Activated CD8-positive, alpha-beta memory T cell treated with anti-CD3 and anti-CD28 coated beads for 48 hours (primary cell): ENCODE measurements around the gene FAM117A.
"Not testable (repeated sequence)": the region's sequence is repeated elsewhere in the genome, so short reads cannot be mapped to it uniquely, and the experiment has no call there.

Source experiments
- DNase-seq, 3 experiments: peaks; one replicate each; pipeline ENCODE4 v3.0.0-alpha.2; 2020; ENCODE audit warnings: low read depth in 2 of 3, low spot score in 2 of 3

FAM117A gene

DNA sequence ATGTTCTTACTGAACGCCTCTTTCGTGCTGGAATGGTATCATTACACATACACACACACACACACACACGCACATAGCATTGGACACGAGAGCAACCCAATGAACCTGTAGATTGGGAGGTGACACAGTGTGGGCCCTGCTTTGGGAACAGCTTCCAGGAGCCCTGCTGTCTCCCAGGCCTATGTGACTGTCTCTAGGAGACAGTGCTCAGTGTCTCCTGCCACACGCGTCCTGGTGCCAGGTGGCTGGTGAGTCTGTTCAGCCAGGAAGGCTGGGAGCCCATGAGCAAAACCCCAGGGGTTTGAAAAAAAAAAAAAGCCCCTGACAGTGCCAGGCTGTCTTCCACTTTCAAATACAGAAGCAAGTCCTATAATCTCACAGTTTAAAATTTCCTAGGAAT is 83.6 kb downstream of the FAM117A start:
- no peak for DNase-seq

DNA sequence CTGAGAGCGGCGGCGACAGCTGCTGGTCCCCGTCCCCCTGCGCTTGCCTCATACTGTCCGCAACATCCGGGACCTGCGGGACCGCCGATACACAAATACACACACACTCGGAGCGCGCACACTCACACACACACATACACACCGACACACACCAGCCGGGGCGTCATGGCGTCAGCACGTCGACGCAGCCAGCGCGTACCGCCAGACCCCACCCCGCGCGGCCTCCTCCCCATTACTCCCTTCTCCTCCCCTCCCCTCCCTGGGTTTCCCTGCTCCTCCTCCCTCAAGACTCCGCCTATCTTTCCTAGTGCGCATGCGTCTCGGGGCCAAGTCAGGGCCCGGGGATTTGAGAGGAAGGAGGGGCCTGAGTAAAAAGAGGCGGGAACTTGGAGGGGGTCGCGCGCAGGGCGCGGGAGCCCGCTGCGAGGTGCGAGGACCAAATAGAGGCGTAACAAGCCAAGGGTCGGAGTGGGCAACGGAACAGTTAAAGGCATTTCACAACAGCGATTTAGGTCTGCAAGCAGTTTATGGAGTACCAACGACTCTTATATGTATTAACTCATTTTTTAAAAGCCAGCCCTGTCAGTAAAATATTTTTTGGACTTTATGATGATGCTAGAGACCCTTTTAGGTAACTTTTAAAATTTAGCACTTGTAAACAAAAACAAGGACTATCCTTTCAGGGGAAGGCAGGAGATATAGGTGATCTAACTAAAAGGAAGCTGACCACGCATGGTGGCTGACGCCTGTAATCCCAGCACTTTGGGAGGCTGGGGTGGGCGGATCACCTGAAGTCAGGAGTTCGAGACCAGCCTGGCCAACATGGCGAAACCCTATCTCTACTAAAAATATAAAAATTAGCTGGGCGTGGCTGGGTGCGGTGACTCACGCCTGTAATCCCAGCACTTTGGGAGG is 85.7 kb downstream of the FAM117A start, which contains the start of gene SPOP:
Gene SPOP, minus strand, starts transcription at position 165 of the 915 bp plus-strand sequence. CDS start 55,287 bp downstream, outside the sequence.
- DNase-seq, result peak; percentile 94 to 97 (median 95)

DNA sequence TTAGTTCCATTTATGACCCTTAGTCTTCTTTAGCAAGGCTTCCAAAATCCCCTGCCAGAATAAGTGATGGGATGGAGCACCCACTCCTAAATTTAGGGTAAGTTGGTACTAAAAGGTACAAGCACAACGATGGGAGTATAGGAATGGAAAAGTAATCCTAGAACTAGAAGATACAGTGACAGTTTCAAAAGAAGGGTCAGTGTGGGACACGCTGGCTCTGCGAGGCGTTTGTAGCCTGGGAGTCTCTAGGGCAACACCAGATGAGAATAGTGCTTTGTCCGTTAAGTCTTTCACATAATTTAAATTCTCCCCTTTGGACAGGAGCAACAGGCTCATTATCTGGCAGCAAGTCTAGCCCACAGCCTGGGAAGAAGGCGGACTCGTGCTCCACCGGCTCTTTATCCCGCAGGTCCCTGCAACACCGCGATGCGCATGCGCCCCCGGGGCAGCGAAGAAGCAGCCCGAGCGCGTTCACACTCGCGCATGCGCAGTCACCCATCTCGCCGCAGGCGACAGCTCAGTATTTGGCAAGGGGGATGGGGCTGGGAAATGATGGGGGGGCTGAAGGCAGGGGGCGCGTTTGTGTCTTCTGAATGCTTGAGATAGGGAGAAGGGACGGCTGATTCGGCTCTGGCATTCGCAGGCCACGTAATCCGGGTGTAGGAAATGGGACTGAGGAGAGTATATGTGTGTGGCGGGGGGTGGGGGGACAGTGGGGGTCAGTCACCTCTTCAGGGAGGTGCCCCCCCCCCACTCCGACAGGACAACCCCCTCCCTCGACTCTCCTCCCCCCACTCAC is 86.6 kb downstream of the FAM117A start:
- DNase-seq, result peak; percentile 92 to 97 (median 96)

DNA sequence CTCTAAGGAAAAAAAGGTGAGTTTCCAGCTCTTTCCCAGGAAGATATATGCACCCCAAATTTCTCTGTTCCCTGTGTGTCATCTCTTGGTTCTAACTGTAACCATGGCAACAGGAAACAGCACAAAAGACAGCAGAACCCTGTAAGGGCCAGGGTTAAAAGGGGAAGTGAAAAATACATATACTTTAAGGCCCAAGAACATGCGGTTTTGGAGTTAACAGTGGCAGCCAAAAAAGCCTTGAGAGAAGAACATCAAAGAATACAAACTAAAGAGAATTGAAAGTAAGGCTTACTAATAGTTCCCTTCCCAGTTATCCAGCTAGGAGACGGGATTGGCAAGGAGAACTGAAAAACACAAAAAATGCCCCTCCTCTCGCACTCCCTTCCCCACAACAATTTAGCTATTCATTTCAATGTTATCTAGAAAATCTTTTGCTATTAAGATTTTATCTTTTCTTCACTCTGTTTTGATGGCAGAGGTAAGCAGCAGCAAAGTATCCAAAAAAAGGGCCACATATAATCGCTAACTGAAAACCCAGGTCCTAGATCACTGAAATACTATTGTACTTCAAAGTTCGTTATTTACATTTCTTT is 87.6 kb downstream of the FAM117A start:
- DNase-seq, result no peak

DNA sequence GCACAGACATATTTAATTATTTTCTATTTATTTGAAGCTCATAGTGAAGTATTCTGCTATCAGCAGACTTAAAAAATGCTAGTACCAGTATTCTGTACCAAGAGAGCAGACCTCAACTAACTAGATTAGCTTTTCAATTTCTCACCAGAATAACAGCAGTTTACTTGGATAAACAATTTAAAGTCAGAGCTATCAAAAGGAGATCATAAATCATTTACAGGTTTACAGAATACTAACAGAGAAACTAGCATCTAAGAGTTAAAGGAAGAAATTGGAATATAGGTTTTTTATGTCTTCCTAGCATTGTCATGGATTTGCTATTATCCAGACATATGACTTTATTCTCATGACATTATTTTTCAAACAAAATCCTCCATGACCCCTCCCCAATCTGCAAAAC is 89.4 kb downstream of the FAM117A start:
- no peak for DNase-seq

DNA sequence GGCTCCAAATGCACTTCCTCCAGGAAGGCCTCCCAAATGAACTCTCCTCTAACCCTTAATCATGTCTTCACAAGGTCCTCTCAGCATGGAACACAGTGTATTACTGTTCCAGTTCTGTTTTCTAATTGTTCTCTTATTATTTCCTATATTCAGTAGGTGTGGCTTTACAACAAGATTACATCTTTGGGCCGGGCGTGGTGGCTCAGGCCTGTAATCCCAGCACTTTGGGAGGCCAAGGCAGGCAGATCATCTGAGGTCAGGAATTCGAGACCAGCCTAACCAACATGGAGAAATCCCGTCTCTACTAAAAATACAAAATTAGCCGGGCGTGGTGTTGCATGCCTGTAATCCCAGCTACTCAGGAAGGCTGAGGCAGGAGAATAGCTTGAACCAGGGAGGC is 90.3 kb downstream of the FAM117A start:
- not testable (repeated sequence) for DNase-seq

DNA sequence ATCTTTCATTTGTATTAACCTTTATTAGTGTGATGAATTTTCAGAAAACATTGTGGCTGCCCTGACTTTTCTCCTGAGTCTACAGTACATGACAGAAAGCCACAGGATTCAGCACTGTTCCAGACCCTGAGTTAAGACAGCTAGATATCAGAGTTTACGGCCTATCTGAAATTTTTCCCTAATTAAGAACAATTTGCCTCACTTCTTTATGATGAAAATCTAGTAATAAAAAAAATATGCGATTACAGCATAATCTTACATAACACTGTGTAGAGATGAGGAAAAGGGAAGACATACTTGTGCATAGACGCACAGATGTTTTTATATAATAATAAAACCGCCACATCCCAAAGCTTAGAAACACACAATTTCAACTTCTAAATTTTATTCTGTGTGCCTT is 93.3 kb downstream of the FAM117A start:
- DNase-seq, result no peak

DNA sequence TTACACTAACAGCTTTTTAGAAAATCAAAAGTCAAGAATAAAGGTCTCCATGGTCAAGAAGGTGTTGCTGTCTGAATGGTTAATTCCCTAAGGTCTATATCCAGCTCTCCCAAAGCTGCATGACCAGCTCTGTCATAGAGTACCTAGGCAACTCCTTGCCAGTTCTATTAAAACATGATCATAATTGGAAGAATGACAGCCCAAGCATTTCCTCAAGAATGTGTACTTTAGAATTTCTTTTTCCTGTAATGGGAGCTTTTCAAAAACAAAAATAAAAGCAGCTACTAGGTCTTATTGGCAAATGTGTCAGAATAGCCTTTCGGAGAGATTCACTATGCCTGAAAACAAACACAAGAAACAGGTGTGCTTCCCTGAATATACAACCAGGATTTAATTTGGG is 93.9 kb downstream of the FAM117A start:
- DNase-seq, result no peak

DNA sequence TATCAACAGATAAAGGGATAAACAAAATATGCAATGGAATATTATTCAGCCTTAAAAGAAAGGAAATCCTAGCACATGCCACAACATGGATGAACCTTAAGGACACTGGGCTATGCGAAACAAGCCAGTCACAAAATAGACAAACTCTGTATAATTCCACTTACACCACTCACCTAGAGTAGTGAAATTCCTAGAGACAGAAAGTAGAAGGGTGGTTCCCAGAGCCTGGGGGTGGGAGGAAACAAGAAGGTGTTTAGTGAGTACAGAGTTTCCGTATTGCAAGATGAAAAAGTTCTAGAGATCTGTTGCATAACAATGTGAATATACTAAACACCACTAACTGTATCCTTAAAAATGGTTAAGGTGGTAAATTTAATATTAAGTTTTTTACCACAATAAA is 96.1 kb downstream of the FAM117A start:
- no peak for DNase-seq

DNA sequence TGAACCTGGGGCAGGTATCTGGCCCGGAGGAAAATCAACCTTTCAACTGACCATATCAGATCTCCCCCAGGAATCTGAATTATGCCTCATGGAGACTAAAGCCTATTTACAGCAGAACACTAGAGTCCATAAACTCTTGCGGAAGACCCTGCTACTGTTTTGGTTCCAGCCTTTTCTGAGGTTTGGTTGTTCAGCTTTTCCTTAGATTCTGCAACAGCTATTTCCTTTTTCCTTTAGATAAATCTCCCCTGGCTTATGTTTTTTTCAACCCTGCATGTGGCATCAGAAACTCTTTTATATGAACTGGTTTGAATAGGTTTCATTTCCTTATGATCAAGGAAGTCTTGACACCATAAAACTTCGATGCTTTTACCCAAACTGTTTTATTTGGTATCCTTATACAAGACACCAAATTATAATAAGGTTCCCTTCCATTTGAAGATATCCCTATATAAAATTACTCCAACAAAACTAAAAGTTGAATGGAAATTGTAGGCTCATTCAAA is 99.2 kb downstream of the FAM117A start:
- DNase-seq, result no peak
